ACHN (cell line): ENCODE measurements around the gene ZNF385A.
A peak's percentile ranks its signal among the peaks of the same experiment; 100 is the strongest.
"Not testable (repeated sequence)": the region's sequence is repeated elsewhere in the genome, so short reads cannot be mapped to it uniquely, and the experiment has no call there.

Experiments used
- DNase-seq: peaks from one replicate; pipeline ENCODE4 v3.0.0-alpha.2; 2015
- in situ Hi-C: cut with HindIII; loops from 2 replicates; pipeline ENCODE4 v1.10.0; 2017; ENCODE audit warnings: low sequenced_read_pairs, low pct_ligation_motif_present, low pct_unique_long_range_greater_than_20kb

Gene ZNF385A

DNA sequence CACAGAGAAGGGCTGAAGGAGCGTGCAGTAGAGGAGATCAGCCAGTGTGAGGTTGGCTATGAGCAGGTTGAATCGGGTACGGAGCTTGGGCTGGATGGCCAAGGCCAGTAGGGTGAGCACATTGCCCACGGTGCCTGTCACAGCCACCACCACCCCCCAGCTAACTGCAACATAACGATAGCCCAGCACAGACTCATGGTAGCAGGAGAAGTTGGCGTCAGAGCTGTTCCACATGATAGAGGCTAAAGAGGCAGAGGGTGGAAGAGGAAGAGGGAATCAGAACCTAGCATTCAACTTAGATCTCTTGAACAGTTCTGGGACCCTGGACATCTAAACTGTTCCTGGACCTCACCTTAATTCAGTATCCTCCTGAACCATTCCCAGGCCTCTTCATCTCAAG lies 20.9 kb downstream of the ZNF385A start:
- no peak for DNase-seq
- in situ Hi-C loops: no loop called here

GRCh38 chr12:54363047-54363446 lies 21.5 kb downstream of the ZNF385A start:
- no peak for DNase-seq

DNA sequence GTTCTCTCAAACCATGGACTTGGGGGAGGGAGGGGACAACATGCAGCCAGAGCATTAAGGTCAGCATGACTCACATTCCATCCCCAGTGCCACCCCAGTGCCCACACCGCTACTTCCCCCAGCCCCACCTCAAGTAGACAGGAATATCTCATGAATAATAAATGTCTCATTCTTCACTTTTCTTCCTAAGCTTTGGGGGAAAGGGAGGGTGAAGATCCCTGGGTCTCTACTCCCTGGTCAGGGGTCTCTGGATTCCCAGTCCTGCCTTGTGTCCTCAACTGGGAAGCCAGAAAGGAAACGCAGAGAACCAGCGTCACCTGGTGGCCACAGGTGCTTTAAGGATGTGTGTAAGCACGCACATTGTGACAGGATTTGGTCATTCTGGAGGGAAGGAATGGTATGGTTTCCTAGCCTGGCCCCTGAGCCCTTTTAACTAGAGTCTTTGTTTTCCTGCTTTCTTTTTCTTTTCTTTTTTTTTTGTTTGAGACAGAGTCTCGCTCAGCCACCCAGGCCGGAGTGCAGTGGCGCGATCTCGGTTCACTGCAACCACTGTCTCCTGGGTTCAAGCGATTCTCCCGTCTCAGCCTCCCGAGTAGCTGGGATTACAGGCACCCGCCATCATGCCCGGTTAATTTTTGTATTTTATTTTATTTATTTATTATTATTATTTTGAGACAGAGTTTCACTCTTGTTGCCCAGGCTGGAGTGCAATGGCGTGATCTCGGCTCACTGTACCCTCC lies 23.6 kb downstream of the ZNF385A start:
- in situ Hi-C loops: no loop called here
- DNase-seq: peak; percentile 91

More at GRCh38 chr12:54363047-54363446, 21.5 kb downstream of the ZNF385A start:
- in situ Hi-C loops: no loop called here

DNA sequence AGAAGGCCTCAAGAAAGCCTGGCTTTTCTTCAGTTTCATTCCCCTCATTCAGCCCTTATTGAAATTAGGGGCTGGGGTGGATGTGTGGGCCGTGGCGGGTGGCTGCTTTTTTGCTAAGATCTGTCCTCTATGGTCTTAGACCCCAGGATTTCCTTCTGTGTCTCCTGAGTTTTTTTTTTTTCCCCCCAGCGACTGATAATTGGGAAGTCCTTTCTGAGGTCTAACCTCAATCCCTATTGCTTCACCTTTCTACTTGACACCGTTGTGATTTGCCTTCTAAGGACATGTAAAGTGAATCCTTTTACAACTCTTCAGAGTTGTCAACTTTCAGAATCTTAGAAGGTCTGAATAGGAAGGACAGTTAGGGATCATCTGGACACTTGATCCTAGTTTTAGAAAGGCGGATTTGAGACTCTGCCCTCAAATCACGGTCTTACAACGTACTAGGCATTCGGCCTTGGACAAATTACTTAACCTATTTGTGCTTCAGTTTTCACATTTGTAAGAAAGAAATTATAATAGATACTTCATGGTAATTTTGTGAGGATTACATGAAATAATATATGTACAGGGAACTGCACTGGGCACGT lies 24.7 kb downstream of the ZNF385A start:
- in situ Hi-C loops: no loop called here
- DNase-seq: no peak

GRCh38 chr12:54358945-54359761 lies 25.4 kb downstream of the ZNF385A start:
- DNase-seq: peak; percentile 100

GRCh38 chr12:54358191-54358944 lies 26.2 kb downstream of the ZNF385A start:
- in situ Hi-C loops: no loop called here

More at GRCh38 chr12:54358945-54359761, 25.4 kb downstream of the ZNF385A start:
- in situ Hi-C loops: no loop called here

GRCh38 chr12:54357506-54358190 lies 26.9 kb downstream of the ZNF385A start:
- in situ Hi-C loops: no loop called here
- no peak for DNase-seq

More at GRCh38 chr12:54358191-54358944, 26.2 kb downstream of the ZNF385A start:
- DNase-seq: peak; percentile 20

DNA sequence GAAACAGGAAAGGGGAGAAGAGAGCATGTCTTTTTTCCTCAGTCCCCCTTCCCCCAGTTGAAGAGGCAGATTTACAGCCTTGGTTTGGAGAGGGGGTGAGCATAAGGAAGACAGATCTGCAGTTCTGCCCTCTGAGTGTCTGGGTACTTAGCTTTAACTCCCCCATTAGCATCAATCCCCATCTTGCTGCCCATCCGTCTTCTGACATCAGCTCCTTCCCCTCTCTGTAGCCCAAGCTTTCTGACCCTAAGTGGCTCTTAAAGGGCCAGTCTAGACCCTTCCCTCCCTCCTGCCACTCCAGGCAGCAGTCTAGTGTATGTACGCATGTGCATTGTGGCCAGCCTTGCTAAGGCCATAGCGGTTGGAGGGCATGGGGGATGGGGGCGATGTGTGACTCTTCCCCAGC lies 27.6 kb downstream of the ZNF385A start:
- in situ Hi-C loops: no loop called here
- no peak for DNase-seq

DNA sequence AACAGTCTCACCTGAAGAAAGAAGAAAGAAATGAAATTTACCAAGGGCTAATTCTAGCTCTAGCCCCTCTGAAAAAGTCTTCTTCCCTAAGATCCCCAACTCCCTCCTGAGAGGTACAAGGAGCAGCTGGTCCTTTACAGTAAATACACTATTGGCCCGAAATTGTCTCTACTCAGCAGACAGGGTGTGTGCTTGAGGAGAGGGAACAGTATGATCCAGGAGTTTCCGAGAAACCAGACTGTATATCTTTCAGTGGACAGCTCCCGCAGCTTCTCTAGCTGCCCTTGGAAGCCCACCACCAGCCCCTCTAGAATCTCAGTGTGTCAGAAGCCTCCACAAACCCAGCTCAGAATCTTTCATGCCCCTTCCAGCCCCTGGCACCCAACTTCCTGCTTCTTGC lies 28.3 kb downstream of the ZNF385A start:
- in situ Hi-C loops: no loop called here
- DNase-seq: no peak

DNA sequence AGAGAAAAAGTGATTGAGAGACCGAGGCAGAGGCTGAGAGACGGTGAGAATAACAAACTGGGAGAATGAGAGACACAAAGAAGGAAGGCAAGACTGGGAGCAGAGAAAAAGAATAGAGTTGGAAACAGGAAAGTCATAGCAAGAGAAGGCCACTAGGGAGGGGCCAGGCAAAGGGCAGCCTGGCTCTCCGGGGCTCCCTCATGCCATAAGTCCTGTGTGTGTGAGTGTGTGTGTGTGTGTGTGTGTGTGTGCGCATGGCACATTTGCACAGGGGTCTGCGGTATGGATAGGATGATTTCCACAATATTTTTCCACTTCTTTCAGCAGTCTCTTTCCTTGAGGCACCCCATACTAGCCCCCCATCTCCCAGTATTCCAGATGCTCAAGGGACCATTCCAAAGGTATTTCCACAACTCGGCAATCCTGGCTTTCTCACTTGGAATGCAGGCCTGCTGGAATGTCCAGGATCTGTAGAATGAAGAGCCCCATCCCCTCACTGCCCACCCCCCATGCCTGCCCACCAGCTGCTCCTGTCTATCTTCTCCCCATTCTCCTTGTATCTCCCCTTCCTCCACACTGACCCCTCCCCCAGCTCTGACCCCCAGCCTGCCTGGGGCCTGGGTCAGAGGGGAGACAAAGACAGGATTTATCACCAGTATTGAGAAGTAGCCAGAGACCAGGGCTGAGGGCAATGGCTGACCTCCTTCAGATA lies 29.3 kb downstream of the ZNF385A start:
- in situ Hi-C loops: no loop called here

DNA sequence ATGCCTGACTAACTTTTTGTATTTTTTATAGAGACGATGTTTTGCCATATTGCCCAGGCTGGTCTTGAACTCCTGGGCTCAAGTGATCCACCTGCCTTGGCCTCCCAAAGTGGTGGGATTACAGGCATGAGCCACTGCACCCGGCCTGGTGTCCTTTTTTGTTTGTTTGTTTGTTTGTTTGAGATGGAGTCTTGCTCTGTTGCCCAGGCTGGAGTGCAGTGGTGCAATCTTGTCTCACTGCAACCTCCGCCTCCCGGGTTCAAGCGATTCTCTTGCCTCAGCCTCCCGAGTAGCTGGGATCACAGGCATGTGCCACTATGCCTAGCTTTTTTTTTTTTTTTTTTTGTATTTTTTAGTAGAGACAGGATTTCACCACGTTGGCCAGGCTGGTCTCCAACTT lies 30.3 kb downstream of the ZNF385A start:
- in situ Hi-C loops: not testable (repeated sequence)

More for the DNA sequence above, 29.3 kb downstream of the ZNF385A start:
- DNase-seq: no peak

GRCh38 chr12:54352891-54353874 lies 31.4 kb downstream of the ZNF385A start:
- in situ Hi-C loops: no loop called here
- no peak for DNase-seq

More for the DNA sequence above, 30.3 kb downstream of the ZNF385A start:
- not testable (repeated sequence) for DNase-seq

DNA sequence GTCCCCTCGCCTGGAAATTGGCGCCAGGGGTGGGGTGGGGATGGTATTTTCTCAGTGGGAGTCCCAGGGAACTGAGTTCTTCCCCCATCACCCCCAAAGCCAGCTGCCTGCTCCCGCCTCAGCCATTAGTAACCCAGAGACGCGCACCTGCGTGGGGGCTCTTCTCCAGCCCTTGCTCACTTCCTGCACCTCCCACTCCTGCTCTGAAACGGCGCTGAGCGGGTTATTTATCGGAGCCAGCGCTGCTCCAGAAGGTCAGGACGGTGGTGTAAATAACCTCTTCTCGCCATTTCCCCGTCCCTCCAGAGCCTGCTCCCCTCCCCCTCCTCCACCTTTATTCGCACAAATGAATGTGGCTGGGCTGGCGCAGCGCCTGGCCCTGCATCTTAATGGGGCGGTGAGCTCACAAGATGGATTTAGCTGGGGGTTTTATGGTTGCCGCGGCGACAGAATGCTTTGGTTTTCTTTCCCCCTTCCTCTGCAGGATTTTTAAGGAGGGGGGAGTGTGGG lies 32.5 kb downstream of the ZNF385A start:
- in situ Hi-C loops: no loop called here
- DNase-seq: no peak

GRCh38 chr12:54351341-54351740 lies 33.2 kb downstream of the ZNF385A start:
- DNase-seq: no peak
- in situ Hi-C loops: no loop called here

DNA sequence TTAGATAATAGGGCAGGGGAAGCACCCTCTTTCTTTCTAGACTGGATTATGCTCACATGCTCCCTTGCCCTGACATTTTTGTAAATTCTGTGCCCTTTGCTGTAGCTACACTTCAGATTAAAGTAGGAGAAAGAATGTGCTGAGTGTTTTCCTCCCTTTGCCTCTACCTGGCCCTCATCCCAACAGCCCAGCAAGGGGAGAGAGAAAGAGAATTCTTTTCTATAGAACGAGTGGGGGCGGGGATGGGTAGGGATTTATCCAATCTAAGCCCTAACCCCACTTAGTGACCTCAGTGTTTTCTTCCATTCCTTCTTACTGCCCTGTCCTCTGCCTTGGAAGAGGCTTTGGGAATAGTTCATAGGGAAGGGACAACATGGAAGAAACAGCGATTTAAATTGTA lies 33.8 kb downstream of the ZNF385A start:
- in situ Hi-C loops: no loop called here

GRCh38 chr12:54349679-54350078 lies 34.9 kb downstream of the ZNF385A start:
- in situ Hi-C loops: no loop called here
- no peak for DNase-seq

More for the DNA sequence above, 33.8 kb downstream of the ZNF385A start:
- DNase-seq: no peak
